NCI-H82 (cell line): ENCODE data around the gene KCNA5.

ENCODE experiments used
- DNase-seq: peaks from one replicate; lab custom pipeline; 2025; lab: John Stamatoyannopoulos, UW

Gene KCNA5

DNA sequence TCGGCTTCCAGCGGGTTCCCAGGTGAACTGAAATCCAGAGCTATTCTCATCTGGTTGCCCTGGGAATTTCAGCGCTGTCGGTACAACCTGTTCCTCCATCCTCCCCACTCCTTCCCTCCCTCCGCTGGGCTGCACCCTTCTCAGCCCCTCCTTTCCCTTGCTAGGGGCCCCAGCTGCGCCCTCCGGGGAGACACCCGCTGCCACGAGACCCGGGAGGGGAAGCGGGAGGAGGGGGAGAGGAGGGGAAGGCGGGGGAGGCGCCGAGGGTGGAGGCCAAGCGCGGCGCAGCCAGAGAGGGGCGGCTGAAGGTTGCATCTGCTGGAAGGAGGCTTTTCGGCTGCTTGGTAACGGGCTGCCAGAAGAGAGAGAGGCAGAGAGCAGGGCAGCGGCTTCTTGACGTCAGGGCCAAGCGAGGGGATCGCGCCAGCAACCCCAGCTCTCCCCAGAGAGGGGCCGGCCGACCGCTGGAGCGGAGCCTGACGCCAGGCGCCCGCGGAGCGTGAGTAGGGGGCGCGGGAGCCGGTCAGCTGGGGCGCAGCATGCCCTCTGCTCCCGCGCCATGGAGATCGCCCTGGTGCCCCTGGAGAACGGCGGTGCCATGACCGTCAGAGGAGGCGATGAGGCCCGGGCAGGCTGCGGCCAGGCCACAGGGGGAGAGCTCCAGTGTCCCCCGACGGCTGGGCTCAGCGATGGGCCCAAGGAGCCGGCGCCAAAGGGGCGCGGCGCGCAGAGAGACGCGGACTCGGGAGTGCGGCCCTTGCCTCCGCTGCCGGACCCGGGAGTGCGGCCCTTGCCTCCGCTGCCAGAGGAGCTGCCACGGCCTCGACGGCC is at the start of gene KCNA5:
Gene KCNA5, plus strand, starts transcription at position 291 of the 831 bp plus-strand sequence. Its CDS starts 269 bp downstream, at position 560.
- DNase-seq = peak; percentile 26

DNA sequence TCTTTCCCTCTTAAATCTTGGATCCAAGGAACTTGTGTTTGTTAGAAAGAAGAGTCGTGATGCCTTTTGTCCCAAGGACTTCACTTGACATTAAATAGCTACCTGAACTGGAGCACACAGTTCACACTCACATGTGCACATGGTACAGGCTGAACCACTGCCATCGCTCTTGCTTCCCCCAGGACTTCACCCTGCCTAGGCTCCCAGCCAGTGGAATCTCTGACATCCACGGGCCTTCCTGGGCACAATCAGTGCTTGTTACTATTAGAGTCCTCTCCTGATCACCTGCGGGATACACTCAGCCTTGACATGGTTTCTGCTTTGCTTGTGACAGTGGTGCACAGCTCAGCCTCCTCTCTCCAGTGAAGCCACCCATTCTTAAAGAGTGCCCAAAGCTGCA is 49.1 kb upstream of the KCNA5 start:
- DNase-seq = no peak

DNA sequence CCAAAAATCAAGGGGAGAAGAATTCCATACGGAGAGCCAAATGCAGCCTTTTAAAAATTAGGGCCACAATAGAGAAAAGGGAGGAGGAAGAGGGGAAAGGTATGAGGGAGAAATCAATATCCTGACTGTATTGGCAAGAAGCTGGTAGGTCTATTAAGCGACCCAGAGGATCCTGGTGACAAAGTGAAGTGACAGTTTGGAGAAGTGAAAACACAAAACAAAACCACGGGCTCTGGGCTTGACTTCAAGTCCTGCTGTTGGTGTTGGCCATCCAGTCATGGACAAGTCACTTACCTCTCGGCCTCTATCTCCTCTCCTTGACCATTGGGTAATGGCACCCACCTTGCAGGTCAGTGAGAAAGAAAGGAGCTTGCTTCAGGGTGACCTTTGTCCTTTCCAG is 47.0 kb upstream of the KCNA5 start:
- DNase-seq = no peak

DNA sequence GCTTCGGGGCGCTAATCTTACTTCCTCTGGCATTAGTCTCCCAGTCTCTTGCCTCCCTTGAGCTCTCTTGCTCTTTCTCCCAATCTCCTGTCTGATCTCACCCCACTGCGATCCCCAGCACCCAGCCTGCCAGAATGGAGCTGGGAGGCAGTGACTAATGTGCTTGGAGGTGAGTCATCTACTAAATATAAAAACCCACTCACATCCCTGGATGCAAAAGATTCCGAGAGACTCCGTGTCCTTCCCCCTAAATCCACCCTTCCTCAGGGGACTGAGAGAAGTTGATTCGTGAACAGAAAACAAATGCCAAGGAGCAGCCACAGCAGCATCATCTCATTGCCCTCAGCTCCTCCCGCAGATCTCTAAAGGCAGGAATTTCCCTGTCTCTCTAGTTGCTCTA is 45.7 kb upstream of the KCNA5 start:
- DNase-seq = no peak

DNA sequence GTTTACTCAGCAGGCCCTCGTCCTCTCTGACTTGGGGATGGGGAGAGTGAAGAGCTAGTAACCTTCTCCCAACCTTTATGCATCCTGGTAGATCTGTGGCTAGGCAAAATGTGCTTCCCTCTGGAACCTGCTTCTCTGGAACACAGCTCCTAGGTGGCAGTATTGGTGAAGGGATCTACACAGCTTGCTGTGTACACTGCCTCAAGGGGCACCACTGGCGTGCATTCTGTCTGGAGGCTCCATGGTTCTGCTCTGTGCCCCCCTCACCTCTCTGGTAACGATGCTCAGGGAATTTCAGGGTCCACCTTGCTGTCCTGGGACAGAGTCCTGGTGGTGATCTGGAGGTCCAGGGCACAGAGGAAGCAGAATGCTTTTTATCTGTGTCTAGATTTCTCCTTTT is 43.5 kb upstream of the KCNA5 start:
- peak; percentile 39 for DNase-seq

DNA sequence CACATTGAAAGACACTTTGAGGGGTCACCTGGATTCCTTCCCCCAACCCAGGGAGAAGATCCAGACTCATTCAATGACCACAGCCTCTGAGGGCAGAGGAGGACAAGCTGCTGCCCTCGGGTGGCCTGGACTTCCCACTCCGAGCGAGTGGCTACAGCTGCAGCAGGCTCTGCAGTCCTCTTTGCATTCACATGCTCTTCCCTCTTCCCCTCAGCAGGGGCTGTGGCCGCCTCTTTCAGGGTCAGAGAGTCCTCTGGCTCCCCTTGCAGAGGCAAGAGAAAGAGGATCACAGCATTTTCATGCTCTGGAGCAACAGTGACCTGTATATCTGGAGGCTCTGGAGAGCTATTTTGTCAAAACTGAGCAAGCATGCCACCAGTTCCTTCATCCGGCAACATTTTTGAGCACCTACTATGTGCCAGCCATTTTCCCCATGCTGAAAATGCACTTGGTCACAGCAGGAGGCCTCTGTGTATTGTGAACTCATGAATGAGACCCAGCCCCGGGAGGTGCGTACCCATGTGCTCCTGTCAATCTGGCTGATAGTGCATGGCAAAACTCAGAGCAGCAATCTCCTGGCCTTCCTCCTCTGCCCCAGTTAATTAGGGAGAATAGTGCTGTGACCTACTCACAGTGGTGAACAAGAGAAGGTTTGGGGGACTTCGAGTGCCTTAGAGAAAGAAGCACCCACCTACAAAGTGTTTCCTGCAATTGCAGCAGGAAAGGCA is 42.9 kb upstream of the KCNA5 start:
- DNase-seq = no peak

DNA sequence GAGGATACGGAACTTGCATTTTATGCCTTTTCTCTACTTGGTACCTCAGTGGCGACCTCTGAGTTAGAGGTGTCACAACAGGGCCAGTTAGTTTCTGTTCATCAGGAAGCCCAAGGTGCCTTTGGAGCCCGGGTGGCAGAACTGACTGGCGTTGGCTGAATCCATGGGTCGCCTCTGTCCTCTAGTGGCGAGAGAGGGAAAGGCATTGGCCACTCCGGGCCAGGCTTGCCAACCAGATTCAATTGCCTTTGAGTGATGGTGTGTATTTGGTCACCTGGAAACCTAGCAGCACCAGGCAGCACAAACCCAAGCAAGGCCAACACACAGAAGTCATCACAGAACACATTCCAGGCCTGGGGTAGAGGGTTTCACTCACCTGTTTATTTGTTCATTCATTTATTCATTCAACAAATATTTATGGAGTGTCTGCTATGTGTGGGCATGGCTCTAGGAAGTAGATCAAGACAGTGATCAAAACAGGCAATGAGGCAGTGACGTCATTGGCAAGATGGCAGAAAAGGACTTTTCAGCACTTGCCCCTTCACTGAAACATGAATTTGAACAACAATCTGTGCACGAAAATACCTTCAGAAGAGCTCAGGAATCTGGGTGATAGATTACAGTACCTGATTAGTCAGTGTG is 40.5 kb upstream of the KCNA5 start:
- peak; percentile 75 for DNase-seq

DNA sequence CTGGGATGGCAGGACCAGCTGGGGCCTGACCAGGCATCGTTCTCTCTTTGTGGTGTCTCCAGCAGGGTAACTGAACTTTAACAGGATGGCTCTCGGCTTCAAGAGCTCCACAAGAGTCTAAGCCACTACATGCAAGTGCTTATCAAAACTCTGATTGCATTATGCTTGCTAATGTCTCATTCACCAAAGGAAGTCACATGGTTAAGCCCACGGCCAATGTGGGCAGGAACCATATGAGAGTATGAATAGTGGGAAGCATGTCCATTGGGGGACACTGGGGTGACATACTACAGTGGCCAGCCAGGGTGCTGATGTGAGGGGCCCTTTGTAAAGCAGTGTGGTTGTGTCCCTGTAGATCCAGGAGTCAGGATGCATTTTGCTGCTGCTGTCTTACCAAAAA is 35.0 kb upstream of the KCNA5 start:
- DNase-seq = no peak

DNA sequence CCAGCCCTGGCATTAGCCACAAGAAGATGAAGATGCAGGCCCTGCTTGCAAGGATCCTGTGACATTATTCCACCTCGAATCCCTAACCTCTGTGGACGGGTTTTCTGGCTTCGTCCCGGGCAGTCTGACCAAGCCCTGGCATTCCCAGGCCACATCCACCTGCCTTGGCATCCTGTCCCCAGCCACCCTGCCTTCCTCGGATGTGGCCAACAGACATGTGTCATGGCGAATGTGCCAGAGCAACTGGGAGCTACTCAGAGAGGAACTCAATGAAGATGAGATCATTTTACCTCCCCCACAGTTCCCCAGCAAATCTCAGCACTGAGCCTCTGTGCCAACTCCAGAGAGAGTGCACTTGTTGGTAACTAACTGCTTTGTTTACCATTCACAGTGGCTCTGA is 33.5 kb upstream of the KCNA5 start:
- DNase-seq = no peak

DNA sequence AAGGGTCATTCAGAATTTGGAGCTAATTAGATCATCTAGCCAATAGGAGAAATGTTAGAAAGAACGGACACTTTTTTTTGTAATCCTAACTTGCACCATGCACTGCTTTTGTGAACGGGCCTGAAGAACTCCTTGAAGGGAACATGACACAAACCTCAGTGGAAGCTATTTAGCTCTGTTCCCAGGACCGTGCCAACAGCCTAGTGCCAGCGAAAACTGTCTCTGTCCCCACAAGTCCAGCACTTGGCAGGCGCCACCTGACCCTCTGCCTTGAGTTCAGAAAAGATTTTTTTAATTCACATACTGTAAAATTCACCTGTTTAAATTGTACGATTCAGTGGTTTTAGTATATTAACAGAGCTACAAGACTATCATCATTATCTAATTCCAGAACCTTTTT is 31.3 kb upstream of the KCNA5 start:
- DNase-seq = no peak

DNA sequence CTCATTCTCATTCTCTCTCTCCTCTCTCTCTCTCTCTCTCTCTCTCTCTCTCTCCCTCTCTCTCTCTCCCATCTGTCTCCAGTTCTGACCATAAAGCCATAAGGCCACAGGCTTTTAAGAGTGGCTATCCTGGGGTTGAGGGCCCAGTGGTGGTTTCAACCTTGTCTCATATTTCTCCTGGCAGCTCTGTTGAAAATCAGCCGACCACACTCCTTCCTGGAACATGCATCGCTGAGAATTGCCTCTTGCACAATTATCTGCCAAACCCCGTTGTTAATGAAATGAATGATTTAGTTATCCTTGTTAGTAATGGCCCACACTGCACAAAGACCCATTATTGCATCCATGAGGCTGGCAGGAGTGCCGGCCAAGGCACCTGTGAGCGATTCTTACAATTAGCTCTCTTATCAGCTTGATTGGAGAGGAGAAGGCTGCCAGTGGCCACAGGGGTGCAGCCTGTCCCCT is 30.4 kb upstream of the KCNA5 start:
- DNase-seq = no peak

DNA sequence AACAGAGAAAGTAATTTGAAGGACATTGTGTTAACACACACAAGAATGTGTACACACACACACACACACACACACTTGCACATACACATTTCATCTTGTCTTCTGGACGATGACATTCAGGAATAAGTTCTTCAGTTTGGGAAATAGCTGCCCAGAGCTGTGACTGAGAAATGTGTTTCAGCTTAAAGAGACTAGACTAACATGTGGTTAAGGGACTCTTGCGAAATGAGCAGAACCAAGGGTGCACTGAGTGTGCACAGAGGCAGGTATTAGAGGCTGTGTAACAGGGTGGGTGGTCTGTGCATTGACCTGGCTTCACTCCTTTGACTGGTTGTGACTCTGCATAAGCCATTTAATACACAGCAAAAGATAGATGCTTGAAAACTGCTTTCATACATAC is 29.4 kb upstream of the KCNA5 start:
- no peak for DNase-seq

DNA sequence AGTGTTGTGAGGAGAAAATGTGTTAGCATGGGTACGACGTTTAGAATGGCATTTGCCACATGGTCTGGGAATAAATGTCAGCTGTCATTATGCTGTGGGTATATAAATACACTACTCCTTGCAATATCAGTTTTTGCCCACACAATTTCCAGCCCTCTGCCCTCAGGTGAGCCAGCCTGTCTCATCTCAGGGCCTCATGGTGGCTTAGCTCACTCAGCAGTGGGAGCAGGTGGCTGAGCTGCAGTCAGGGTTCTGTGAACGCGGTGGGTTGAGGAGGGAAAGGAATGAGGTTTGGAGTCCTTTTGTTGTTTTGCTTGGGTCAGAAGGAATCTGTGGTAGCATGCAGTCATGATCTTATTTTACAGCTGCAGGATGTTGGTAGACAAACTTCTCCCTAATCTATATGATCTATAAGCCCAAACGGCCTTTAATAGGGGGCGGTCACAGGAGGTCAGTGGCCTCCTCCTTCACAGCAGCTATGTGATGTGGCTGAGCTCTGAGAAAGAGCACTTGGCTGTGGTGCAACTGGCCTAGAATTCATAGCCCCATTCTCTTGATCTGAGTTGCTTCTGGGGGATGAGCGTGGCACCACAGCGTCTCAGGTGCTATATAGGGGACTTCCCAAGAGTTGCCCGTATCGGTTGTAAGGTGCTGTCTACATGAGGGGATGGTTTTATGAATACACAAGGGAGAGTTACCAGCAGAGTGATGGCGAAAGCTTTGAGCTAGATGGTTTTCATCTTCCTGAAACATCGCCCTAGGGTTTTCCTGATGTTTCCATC is 27.8 kb upstream of the KCNA5 start:
- DNase-seq = no peak

DNA sequence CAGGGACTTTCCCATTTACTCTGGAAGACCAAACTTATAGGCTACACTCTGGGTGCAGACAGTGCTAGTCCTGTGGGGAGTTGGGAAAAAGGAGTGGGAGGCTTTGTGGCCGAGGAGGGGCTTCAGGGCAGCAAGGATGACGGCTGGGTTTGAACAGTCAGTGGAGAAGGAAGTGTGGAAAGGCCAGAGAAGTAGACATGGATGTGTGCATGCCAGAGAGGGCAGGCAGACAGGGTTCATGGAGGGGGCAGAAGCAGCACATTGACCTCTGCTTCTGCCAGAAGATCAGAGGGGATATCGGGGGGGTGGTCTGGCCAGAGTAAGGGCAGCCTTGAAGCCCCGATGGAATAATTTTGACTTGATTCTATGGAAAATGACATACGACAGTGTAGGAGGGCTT is 27.2 kb upstream of the KCNA5 start:
- DNase-seq = no peak

DNA sequence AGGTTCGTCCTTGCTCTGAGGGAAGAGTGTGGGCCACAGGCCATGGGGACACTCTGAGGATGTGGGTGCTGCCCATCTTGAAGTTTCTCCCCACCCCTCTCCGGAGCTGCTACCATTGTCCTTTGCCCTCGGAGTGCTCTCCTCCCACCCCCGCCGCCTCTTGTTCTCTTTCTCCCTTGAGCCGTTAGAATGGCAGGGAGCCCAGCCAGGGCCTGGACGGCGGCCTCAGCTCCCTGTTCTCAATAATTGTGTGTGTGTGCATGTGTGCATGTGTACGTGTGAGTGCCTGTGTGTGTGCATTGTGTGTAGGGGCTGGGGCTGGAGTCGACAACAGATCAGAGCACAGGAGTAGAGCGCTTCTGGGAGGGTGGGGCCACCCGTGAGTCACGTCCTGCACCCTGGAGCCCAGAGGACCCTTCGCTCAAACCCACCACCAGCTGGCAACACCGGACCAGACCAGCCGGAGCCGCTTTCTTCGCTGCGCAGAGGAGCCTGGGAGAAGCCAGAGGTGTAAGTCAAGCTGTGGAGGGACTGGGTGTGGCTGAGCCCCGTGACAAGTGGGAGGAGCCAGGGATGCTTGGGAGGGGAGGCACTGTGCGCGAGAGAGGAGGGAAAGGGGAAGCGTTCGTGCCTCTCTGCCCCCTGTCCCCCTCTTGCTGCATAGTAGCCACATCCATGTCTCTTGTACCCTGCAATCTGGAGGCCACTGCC is 25.9 kb upstream of the KCNA5 start:
- DNase-seq = peak; percentile 58

DNA sequence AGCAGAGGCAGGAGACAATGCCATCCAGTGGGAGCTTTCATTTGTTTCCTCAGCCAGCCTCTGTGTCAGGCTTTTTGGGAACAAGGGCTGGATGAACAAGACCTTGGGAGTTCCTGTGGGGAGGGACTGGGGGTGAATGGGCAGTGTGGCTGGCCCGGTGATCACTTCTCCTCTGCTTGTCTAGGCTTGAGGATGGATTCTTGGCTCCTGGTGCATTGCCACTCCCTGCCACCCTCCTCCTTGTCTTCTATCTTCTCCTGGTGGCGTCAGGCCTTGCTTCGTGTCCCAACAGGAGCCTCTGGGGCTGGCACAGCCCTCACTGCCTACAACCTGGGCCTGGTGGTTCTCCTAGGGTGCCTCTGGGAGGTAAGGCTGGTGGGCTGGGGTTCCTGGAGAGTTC is 25.0 kb upstream of the KCNA5 start:
- DNase-seq = no peak

DNA sequence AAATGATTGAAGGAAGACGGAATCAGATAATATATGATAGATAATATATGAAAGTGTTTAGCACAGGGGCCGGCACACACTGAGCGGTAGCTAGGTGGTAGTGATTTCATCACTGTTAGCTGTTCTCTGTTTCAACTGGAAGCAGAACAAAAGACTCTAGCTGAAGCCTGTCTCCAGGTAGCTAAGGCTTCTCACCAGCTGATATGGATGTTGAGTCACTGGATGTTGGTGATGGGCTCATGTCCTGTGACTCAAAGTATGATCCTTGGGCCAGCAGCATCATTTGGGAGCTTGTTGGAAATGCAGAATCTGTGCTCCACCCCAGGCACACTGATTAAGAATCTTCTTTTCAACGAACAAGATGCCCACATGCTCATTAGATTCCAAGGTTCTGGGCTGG is 21.7 kb upstream of the KCNA5 start:
- no peak for DNase-seq

DNA sequence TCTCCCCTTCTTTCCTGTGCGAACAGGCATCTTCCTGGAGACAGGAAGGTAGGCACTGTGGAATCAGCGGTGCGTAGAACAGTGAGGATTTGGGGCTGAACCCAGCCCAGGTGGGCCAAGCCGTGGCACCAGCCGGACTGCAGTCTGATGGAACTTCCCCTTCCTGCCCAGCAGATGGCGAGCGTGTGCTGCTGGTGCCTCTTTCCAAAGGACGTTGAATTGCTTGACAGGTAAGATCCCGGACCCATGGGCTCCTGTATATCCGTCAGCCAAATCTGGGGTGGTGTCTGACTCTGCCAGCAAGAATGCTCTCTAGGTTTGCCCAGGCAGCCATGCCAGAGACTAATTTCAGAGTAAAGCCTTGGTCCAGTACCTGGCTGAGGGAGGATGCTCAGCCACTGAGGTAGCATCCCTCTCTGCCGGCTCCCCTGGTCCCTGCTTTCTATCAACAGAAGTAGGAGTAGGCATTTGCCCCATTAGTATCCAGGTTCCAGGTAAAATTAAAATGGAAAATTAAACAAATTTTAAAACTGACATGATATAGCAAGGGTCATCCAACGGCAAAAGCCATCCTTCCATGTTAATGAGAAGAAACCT is 21.1 kb upstream of the KCNA5 start:
- peak; percentile 70 for DNase-seq

DNA sequence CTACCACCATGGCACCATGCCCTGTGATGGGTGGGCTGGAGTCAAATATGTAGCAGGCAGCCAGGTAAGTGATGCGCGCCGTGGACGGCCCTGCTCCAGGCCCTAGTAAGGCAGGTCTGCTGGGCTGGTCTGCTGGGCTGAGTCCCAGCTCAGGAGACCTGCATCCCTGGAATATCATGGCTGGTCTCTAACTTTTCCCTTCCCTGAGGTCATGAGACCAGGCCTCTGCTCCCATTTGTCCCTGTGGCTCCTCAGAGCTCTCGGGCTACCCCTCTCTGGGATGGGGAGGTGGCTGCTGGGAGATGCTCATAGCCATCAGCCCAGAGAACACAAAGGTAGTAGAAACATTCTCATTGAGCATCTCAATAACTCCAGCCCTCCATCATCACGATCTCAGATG is 19.8 kb upstream of the KCNA5 start:
- DNase-seq = no peak

DNA sequence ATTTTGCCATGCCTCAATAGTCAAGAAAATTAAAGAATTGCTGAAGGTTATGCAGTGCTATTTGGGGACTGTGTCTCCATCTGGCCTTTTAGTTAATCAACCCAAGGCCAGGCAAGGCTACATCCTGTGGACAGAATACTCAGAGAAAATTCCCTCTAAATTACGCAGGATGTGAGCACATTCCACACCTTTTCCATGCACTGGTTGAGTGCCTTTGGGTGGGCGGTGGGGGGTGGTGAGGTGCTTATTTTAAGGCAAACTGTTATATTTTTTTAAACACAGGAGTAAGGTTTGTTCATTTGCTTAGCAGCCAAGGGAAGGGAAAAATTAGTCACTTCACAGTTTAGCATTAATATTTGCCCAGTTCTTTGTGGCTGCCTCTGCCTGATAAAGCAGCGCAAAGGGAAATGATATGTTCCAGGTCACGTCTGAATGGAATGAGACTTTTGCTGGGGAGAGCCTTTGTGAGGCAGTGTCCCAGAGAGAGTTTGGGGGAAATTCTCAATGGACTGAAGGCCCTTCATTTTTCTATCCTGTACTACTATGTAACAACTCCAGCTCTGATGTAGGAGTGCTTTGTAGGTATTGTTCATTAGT is 17.2 kb upstream of the KCNA5 start:
- no peak for DNase-seq
